DMS53 (cell line): ENCODE measurements around the gene MED31.
A peak's percentile ranks its signal among the peaks of the same experiment; 100 is the strongest.

ENCODE experiments used
- DNase-seq: peaks from one replicate; lab custom pipeline; 2025; lab: John Stamatoyannopoulos, UW

The MED31 gene

DNA sequence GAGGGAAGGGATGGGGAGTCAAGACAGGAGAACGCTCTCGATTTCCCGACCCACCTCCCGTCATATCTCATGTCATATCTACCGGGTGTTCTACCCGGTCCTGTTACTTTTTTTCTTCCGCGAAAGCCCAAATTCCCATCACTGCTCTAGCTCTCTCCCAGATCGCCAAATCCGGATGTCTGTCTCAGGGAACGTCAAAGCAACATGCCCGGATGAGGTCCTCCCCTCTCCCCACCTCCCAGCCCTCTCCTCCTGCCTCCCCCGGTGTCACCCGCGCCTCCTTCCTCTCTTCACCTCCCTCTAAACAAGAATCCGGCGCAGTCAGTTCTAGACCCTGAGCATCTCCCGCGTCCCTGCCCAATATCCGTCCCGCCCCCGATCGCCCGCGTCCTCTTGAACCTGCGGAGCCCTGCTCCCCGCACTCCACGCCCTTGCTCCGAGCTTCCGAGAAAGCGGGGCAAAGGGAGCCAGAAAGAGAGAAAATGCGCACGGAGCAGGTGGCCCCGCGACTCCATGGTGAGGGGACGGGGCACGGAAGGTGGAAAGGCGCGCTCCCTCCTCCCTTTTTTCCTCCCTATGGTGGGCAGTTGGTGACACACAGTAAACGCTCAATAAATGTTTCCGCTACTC, 4.4 kb upstream of the MED31 start:
- DNase-seq: peak; percentile 51

DNA sequence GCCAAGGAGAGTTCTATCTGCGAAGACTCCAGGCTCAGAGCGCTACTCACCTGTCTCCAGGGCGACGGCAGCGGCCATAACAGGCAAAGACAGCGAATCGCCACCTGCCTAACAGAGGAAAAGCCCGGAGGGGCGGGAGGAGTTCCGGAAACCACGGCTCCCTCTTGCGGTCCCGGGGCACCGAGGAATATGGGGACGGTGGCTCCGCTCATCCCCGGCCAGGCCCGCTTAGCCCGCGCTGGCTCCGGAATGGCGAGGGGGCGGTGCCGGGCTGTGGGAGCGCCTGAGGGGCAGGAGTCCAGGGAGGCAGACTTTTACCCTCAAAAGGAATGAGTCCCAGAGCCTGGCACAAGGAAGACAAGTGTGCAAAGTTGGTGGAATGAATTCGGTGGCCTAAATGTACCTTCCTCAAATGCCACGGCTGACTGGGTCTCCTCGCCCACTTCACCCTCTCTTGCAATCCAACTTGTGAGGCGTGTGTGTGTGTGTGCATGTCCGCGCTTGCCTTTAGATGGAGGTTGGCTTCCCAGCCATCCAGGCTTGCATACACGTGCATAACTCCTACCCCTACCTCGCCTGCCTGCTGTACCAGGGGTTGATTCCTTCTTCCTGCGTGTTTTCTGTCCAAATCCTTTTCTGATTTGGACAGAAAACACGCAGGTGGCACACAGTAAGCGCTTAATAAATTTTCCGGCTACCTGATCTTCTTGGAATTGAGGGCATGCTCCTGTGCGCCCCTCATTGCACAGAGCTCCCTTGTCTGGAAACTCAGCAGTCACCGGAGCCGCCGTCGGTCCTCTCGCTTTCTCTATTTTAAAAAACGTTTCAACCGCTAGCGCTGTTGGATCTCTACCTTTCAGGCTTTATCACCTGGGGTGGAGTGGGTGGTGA, 3.7 kb upstream of the MED31 start:
- peak; percentile 96 for DNase-seq

DNA sequence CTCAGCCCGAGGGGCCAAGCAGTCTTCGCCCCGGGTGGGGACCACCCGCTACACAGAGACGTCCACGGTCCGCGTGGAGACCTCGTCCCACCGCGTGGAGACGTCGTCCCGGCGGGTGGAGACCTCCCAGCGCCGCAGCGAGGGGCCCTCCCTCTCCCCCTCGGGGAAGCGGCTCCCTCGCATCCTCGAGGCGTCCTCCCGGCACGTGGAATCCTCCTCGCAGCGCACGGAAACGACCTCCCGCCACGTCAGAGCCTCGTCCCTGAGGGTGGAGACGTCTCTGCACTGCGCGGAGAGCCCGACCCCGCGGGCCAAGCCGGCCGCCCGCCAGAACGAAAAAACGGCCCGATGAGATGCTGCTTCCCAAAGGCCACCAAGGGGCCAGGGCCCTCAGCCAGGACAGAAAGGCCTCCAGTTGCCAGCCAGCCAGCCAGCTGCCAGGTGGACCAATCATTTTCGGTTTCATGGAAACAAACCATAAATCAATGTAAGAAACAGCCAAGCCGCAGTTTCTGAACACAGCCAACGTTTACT, 581 bp upstream of the MED31 start:
- peak; percentile 73 for DNase-seq

DNA sequence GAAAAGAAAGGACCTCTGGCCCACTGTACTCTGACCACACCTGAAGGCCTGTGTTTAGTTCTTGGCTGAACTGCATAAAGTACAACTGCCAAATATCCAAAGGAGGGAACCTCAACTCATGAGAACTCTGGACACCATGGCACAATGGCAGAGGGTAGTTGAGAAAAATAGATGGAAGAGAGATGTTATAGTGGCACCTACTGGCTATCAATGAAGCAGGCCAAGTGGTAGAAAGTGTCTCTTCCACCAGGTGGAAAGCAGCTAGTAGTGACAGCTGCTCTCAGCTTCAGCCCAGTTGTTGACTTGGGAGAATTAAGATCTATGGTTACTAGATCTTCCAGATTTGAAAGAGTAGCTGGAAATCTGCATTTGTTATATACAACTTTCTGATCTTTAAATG, 3.2 kb downstream of the MED31 start:
- peak; percentile 56 for DNase-seq

DNA sequence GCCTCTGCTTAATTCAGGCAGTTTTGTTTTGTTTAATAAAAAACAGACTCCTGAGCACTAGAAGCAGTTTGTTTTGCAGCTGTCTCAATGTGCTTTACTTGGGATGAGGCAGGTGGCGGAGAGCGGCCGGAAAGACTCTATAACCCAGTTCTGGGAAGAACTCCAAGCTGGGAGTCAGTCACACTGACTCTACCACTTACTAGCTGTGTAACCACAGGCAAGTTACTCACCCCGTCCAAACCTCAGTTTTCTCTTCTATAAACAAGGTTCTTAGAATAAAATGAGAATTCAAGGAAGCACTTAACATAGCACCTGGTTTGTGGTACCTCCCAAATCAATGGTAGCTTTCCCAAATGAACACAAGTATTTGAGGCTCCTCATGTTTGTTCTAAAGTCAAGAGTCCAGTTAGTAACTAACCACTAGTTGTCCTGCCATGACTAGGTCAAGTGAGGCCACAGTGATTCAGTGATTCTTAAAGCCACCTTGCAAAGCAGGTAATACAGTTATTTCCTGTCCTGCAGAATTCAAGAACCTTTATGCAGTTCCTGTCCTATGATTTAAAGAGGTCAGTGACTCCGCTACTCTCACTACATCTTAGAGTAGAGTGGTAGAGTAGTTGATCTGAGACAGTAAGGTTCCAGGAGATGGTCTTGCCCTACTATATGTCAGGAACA, 7.8 kb downstream of the MED31 start:
- peak; percentile 17 for DNase-seq

DNA sequence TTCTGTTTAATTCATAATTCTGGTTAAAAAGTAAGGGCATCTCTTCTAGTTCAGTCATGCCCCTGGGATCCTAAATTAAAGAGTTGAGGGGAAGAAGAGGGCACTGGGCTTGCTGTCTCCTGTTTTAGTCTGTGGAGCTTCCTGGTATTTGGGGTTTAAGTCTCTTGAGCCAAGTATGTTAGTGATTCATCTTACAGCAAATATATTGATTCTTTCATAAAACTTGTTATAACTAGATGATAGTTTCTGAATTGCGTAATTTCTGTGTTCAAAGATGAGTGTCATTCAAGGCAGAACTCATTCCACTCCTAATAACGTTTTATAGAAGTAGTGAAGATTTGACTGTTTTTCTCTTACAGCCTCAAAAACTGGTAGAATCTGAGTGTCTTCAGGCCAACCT, 8.8 kb downstream of the MED31 start:
- no peak for DNase-seq

DNA sequence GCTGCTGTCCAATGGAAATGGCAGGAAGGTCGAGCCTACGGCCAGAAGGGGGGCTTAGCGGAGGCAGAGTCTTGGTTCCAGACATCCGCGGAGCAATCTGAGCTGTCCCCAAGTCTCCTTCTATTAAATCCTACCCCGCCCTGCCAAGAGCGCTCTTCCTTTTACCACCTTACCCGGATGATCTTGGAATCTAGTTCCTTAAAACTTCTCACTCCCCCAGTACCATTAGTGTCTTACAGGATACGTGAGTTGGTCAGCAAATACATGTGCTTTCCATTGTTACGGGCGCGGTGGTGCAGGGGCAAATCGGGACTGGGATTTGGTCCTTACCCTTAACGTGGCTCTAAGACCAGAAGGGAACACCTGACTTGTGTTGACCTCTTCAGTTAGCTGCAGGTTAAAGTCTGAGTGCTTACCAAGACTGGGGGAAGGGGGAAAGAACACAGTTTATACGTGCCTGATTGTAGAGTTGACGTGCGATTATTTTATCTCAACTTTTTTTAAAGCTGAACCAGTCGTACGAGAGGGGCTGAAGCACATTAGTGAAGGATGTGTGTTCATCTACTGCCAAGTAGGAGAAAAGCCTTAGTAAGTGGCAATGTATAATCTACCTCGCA, 10.1 kb downstream of the MED31 start:
- peak; percentile 75 for DNase-seq

DNA sequence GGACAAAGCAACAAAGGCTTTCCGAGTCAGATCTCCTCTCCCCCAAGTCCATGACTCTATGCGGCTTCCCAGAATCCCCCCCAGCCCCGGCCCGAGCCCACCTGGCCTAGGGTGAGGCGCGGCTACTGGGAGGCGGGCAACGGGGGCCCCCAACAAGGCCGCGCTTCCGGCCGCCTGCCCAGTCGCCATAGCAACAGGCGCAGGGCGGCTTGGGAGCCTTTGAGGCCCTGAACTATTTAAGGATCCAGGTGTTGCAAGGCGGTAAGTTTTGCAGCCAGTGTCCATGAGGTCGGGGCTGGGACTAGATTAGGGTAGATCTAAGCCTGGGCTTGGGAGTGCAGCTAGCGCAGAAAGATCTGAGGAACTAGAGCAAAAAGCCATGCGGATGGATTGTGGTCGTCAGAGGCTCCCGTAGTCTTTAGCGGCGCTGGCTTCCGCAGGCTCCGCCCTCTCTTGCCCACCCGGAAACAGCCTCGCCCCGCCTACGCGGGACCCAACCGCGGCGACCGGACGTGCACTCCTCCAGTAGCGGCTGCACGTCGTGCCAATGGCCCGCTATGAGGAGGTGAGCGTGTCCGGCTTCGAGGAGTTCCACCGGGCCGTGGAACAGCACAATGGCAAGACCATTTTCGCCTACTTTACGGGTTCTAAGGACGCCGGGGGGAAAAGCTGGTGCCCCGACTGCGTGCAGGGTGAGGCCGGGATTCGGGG, 10.7 kb downstream of the MED31 start, which contains the start of the genes KIAA0753 and TXNDC17:
KIAA0753 (minus strand) TSS at position 176 of the 711 bp plus-strand sequence. CDS start 5,608 bp downstream, outside the sequence.
TXNDC17 (plus strand) TSS at position 525 of the 711 bp plus-strand sequence; CDS start at position 548, 23 bp downstream.
- DNase-seq: peak; percentile 98

DNA sequence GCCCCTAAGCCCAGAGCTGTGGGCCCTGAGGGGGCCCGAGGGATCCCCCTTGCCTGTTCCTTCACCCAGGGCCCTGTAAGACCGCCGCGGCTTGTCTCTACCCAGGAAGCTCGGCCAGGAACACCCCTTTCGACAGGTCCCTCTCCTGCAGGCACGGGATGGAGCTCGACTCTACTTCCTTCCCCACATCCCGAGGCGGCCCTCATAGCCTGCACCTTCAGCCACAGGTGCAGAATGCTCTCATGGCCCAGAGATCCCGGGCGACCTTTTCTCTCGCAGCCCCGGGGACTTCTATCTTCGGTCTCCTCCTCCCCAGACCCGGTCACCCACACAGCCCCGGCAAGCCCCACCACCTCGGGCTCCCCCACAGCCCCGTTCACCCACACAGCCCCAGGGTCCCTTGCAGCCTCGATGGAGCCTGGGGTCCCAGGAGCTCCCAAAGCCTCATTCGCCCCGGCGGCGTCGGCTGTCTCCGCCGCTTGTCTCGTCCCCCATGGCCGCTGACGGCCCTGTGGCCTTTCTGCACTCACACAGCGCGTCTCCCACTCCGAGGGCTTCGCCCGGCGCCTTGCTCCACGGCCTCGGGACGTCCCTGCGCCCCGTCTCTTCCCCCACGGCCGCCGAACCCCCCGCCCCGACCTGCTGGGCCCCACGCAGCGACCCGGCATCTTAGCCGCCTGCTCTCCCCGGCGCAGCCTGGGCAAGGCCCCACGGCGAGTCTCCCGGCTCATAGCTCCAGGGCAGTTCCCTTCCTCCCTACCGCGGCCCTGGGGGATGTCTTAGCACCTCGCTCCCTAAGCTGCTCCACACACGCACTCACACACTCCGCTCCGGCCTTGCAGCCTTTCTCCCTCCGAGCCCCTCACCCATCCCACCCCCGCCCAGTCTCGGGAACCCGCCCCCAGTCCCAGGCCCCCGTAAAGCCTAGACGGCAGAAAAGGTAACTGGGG, 11.5 kb downstream of the MED31 start:
- peak; percentile 78 for DNase-seq

DNA sequence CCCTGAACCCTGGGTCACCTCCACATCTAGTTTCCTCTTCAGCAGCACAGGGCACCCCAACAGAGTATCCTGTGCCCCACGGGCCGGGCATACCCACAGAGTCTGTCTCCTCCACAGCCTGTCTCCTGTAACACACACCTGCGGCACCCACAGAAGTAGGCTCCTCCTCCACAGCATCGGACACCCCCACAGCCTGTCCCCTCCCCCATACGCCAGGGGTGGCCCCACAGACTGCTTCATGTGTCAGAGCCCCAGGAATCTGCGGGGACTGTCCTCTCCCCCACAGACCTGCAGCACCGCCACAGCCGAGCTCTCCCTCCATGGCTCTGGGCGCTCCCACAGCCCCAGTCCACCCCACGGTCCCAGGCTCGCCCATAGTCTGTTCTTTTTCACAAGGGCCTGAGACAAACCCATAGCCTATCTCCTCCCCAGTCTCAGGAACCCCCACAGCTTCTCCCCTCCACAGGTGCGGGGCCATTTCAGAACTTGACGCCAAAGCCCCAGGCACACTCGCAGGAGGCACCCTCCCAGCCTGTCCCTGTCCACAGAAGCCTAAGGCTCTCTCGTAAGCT, 12.3 kb downstream of the MED31 start:
- DNase-seq: no peak

DNA sequence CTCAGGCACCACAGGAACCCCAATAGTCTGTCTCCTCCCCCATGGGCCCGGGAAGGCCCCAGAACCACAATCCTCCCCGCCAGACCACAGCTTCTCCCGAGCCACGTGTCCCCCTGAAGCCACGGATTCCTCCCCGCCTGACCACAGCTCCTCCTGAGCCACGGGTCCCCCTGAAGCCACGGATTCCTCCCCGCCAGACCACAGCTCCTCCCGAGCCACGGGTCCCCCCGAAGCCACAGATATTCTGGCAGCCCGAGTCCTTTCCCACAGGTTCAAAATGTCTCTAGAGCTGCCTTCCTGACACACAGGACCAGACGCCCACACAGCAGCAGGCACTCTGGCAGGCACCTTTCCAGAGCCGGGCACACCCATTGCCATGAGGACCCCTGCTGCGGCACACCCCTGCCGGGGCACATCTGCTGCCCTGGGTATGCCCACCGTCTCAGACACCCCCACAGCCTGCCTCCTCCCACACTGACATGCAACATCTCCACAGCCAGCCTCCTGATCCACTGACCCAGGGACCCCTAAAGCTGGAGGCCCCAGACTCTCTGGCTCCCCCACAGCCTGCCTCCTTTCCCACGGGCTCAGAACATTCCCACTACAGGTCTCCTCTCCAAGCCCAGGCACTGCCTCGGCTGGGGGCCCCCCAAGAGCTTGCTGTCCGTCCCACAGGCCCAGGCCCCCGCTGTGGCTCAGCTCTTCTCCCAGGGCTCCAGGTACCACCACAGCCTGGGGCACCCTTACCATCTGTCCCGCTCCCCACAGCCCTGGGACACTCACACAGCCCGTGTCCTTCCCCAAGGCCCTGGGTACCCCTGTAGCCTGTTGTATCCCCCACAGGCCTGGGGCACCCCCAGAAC, 13.1 kb downstream of the MED31 start:
- no peak for DNase-seq

DNA sequence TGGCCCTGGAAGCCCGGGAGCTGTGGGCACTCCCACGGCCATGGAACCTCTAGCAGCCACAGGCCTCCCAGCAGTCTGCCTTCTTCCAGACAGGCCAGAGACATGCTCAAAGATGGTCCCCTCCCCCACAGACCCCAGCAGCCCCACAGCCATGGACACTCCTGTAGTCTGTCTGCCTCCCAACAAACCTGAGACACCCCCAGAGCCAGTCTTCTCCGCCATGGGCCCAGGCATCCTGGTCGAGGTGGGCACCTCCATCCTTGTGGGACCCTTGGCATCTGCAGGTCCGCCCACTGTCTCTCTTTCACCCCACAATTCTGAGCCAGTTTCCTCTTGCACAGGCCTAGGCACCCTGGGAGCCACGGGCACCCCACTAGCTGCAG, 14.0 kb downstream of the MED31 start:
- DNase-seq: no peak

DNA sequence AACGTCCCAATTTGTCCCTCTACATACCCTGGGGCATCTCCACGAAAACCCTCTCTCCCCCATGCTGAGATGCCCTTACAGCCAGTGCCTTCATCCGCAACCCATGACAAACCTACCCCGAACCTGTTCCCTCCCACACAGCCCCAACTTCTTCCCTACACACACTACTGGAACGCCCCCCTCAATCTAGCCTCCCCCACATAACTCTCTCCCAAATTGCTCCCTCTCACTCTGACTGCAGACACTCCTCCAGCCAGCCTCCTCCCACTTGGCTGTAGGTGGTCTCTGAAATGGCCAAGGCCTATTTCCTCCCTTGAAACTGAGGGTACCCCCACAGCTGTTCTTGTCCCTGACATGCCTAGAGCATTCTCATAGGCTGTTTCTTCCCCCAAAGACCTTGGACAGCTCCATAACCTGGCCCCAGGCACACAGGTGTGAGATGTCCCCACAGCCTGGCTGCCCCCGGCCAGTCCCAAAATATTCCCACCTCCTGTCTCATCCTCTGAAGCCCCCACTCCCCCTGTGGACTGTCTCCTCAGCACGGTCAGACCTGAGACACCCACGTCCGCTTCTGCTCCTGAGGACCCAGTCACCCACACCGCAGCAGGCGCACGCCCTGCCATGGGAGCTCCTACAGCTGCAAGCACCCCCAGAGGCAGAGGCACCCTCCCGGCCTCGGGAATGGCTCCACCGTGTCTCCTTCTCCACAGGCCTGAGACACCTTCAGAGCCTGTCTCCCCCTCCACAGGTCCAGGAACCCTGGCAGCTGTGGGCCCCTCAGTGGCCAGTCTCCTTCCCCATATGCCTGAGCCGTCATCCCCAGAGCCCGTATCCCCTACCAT, 14.6 kb downstream of the MED31 start:
- DNase-seq: no peak

DNA sequence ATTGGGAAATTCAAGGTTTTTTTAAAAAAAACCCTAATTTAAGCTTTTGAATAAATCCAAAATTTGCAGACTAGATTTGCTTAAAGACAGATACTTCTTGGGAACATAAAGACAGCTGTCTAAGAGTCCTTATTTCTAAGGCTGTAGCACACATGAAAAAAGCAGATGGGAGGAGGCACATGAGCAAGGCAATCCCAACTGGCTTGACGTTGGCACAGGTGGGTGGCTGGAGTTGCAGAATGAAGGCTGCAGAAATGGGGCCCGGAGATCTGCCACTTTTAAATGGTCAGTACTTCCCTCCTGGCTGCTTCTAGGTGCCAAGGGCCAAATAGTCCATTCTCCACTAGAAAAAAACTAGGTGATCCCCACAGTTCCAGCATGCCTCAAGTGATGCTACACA, 15.3 kb downstream of the MED31 start:
- DNase-seq: no peak

DNA sequence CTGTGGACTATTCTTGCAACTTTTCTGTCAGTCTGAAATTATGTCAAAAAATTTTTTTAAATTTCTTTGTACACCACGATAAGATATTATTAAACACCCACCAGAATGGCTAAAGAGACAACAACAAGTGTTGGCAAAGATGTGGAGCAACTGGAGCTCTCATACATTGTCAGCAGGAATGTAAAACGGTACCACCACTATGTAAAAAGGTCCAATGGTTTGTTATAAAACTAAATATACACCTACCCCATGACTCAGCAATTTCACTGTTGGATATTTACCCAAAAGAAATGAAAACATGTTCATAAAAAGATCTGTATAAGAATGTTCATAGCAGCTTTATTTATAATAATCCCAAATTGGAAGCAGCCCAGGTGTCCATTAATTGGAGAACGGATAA, 18.1 kb downstream of the MED31 start:
- no peak for DNase-seq

DNA sequence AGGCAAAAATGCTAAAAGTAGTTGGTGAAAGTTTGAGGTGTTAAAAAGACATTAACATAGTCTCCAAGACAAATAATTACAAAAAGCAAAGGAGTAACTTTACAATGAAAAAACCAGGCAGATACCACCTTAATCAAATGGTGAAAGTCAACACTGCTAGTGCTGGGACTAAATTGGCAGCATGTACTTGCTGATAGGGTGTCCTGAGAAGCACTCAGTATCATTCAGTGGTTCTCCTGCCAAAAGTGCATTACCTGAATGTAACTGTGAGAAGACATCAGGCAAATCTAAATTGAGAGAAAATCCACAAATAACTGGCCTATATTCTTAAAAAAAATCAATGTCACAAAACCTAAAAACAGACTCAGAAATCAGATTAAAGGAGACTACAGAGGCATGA, 18.9 kb downstream of the MED31 start:
- no peak for DNase-seq

DNA sequence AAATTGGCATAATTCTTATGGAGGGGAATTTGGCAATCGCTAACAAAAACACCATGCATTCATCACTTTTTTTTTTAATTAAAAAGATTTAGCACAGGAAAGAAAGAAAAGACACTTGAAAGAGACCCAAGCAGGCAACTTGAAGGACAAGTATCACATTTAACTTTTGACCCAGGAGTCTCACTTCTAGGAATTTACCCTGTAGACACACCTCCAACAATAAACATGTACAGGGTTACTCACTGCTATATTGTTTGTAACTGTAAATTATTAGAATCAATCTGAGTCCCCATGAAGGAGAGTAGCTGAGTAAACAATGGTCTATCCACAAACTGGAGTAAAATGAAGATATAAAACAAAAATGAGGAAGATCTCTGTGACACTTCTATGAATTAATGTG, 21.0 kb downstream of the MED31 start:
- DNase-seq: no peak

DNA sequence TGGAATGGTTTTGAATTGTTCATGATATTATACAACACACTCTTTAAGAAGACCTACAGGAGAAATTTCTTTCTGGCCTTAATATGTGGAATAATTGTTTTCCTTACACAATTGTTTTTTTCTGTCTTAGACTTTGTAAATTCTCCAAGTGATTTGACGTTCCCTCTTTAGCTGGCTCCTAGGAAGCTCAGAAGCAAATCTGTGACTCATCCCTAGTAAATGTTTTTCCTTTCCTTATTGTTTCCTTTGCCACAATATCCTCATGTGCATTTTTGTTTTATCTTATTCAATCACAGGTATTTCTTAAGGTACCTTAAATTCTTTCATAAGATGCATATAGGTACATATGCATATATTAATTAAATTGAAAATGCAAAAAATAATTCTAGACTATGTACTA, 24.4 kb downstream of the MED31 start:
- no peak for DNase-seq
